HepG2 (cell line): ENCODE data around the gene NOL4L. TPM values are rescaled to one million over a fixed set of nuclear protein-coding genes. Genes with fewer than 3 reads are reported as not detected.

Source experiments
- BRCA1 ChIP-seq: sonication (generic); formaldehyde crosslinking; IDR thresholded peaks from 2 replicates; pipeline ENCODE4 v1.4.0; 2020; ENCODE audit warnings: missing genetic modification reagents
- BRD4 ChIP-seq: sonication (generic); formaldehyde crosslinking; IDR thresholded peaks from 2 replicates; pipeline ENCODE4 v1.4.0; 2020; ENCODE audit warnings: missing genetic modification reagents
- ELF3 ChIP-seq: IDR thresholded peaks from 2 replicates; pipeline ENCODE4 v1.6.1; 2016; ENCODE audit warnings: missing genetic modification reagents, missing compliant biosample characterization
- FOXK1 ChIP-seq: sonication (generic); formaldehyde crosslinking; IDR thresholded peaks from 2 replicates; pipeline ENCODE4 v1.4.0; 2020; ENCODE audit warnings: low read depth, missing genetic modification reagents, borderline replicate concordance
- HOXD1 ChIP-seq: sonication (generic); formaldehyde crosslinking; IDR thresholded peaks from 2 replicates; pipeline ENCODE4 v1.5.0; 2020; ENCODE audit warnings: missing genetic modification reagents
- KMT2A ChIP-seq: sonication (generic); formaldehyde crosslinking; IDR thresholded peaks from 2 replicates; pipeline ENCODE4 v1.4.0; 2020; ENCODE audit warnings: missing genetic modification reagents
- KMT2B ChIP-seq: IDR thresholded peaks from 2 replicates; pipeline ENCODE4 v1.6.1; 2016; ENCODE audit warnings: missing genetic modification reagents, missing compliant biosample characterization
- NCOA1 ChIP-seq: sonication (generic); formaldehyde crosslinking; IDR thresholded peaks from 2 replicates; pipeline ENCODE4 v1.9.0; 2021; ENCODE audit warnings: missing genetic modification reagents
- NFIB ChIP-seq: sonication (generic); formaldehyde crosslinking; IDR thresholded peaks from 2 replicates; pipeline ENCODE4 v1.9.0; 2021; ENCODE audit warnings: missing genetic modification reagents, mild to moderate bottlenecking, borderline replicate concordance
- PBX2 ChIP-seq: IDR thresholded peaks from 2 replicates; pipeline ENCODE4 v1.6.1; 2016; ENCODE audit warnings: control low read depth
- SOX5 ChIP-seq: IDR thresholded peaks from 2 replicates; pipeline ENCODE4 v1.6.1; 2016; ENCODE audit warnings: borderline replicate concordance
- TCF12 ChIP-seq, 2 experiments: fragments of 450-650 bp in 1 of 2; sonication (generic) in 1 of 2; formaldehyde crosslinking in 1 of 2; IDR thresholded peaks; 2 replicates each; pipeline versions ENCODE4 v1.6.1 to v1.8.0; 2017 to 2022; ENCODE audit warnings: antibody characterized with exemption in 1 of 2, mild to moderate bottlenecking in 1 of 2, missing genetic modification reagents in 1 of 2, moderate library complexity in 1 of 2
- ZBTB34 ChIP-seq: sonication (generic); formaldehyde crosslinking; IDR thresholded peaks from 2 replicates; pipeline ENCODE4 v1.8.0; 2022; ENCODE audit warnings: mild to moderate bottlenecking, missing genetic modification reagents
- ZC3H4 ChIP-seq: sonication (generic); formaldehyde crosslinking; IDR thresholded peaks from 2 replicates; pipeline ENCODE4 v1.4.0; 2020; ENCODE audit warnings: missing genetic modification reagents, borderline replicate concordance
- ZNF142 ChIP-seq: sonication (generic); formaldehyde crosslinking; IDR thresholded peaks from 2 replicates; pipeline ENCODE4 v1.4.0; 2020; ENCODE audit warnings: missing genetic modification reagents
- ZNF329 ChIP-seq: sonication (generic); formaldehyde crosslinking; IDR thresholded peaks from 2 replicates; pipeline ENCODE4 v1.9.0; 2021; ENCODE audit warnings: low read depth, mild to moderate bottlenecking, missing genetic modification reagents
- ZNF337 ChIP-seq: sonication (generic); formaldehyde crosslinking; IDR thresholded peaks from 2 replicates; pipeline ENCODE4 v1.5.1; 2020; ENCODE audit warnings: missing genetic modification reagents, low read depth, mild to moderate bottlenecking, borderline replicate concordance
- ZNF441 ChIP-seq: sonication (generic); formaldehyde crosslinking; IDR thresholded peaks from 2 replicates; pipeline ENCODE4 v1.7.0; 2021; ENCODE audit warnings: missing genetic modification reagents, borderline replicate concordance
- ZNF670 ChIP-seq: sonication (generic); formaldehyde crosslinking; IDR thresholded peaks from 2 replicates; pipeline ENCODE4 v1.8.0; 2022; ENCODE audit warnings: mild to moderate bottlenecking, missing genetic modification reagents, borderline replicate concordance
- ZNF782 ChIP-seq: sonication (generic); formaldehyde crosslinking; IDR thresholded peaks from 2 replicates; pipeline ENCODE4 v1.4.0; 2020; ENCODE audit warnings: missing genetic modification reagents, mild to moderate bottlenecking, borderline replicate concordance
- ZNF83 ChIP-seq: sonication (generic); formaldehyde crosslinking; IDR thresholded peaks from 2 replicates; pipeline ENCODE4 v1.4.0; 2020; ENCODE audit warnings: missing genetic modification reagents, mild to moderate bottlenecking, borderline replicate concordance
- ZNF878 ChIP-seq: sonication (generic); formaldehyde crosslinking; IDR thresholded peaks from 2 replicates; pipeline ENCODE4 v1.8.1; 2023; ENCODE audit warnings: mild to moderate bottlenecking, missing genetic modification reagents, moderate library complexity
- polyA plus RNA-seq, 8 experiments: library from polyadenylated mRNA; depleted of rRNA in 3 of 8; stranded (reverse) in 7 of 8; unstranded in 1 of 8; fragments of >200 nt; fragmentation: Illumina TruSeq in 4 of 8; extraction: Trizol in 4 of 8; gene quantifications; 2 replicates each; pipeline versions ENCODE4 v1.2.1 to v1.2.3, GENCODE V29; 2011 to 2016; ENCODE audit warnings: low read depth in 4 of 8, missing spikeins in 1 of 8, mixed read lengths in 1 of 8; ENCODE audit not compliant: insufficient read depth in 1 of 8
- total RNA-seq, 5 experiments: library from RNA; depleted of rRNA; stranded (reverse); fragments of >200 nt; fragmentation: Illumina TruSeq; extraction: Trizol; gene quantifications; 2 replicates each; pipeline ENCODE4 v1.2.3, GENCODE V29; 2016; ENCODE audit warnings: low read depth in 1 of 5

NOL4L gene
- total and polyA plus RNA-seq, 2 of the 13 experiments (the other 11 are each of a cell fraction or from before 2014, with no cell fraction given), result 16.6 to 35.4 TPM

GRCh38 chr20:32537657-32538525 is 47.2 kb downstream of the NOL4L start (continued):
- TF ChIP-seq KMT2B (CRISPR knock-in tag), result no peak
- TF ChIP-seq HOXD1 (CRISPR knock-in tag), result no peak; the same call in 1 of the 2 replicates
- no peak for TF ChIP-seq SOX5 (CRISPR knock-in tag)
- TF ChIP-seq ZNF782 (CRISPR knock-in tag), result no peak
- TF ChIP-seq ZNF337 (CRISPR knock-in tag), result no peak
- TF ChIP-seq BRCA1 (CRISPR knock-in tag), result no peak
- no peak for TF ChIP-seq ZBTB34 (CRISPR knock-in tag)
- no peak for TF ChIP-seq ZC3H4
- TF ChIP-seq ZNF878 (CRISPR knock-in tag), result no peak
- TF ChIP-seq KMT2A, result no peak
- TF ChIP-seq ZNF670 (CRISPR knock-in tag), result no peak
- no peak for TF ChIP-seq BRD4 (CRISPR knock-in tag)
- no peak for TF ChIP-seq ZNF142 (CRISPR knock-in tag)
- no peak for TF ChIP-seq ZNF329 (CRISPR knock-in tag)
- TF ChIP-seq TCF12 (IDR thresholded peaks at IDR 0.05), result no peak
- 0 out of 2 replicates have a peak, but pooled peaks have one; percentile 66 for TF ChIP-seq TCF12 (CRISPR knock-in tag; IDR thresholded peaks at IDR 0.05)
- TF ChIP-seq ZNF441, result no peak
- no peak; the same call in 1 of the 2 replicates for TF ChIP-seq ELF3 (CRISPR knock-in tag)
- no peak for TF ChIP-seq NCOA1 (CRISPR knock-in tag)
- TF ChIP-seq ZNF83 (CRISPR knock-in tag), result 0 out of 2 replicates have a peak, but pooled peaks have one; percentile 35
- no peak for TF ChIP-seq NFIB (CRISPR knock-in tag)
- no peak for TF ChIP-seq FOXK1 (CRISPR knock-in tag)
- no peak for TF ChIP-seq PBX2
